K562 (cell line): ENCODE results near the gene EEF1A2. TPM values are rescaled to one million over a fixed set of nuclear protein-coding genes. Genes with fewer than 3 reads are reported as not detected.

Experiments used
- ATAC-seq: fragments of 200-7000 bp; cut with Tn5 transposase; 3 replicates; pipeline ENCODE4 v1.9.1; 2020; ENCODE audit warnings: moderate library complexity
- BruUV-seq: library from RNA; stranded (reverse); fragments of 400-500 nt; replicated peaks from 2 replicates; lab custom pipeline; 2021; lab: Mats Ljungman, UMichigan
- CTCF ChIA-PET: fragments of 300-600 bp; formaldehyde crosslinking; extraction: SDS; loops from one replicate; lab custom pipeline; 2021; ENCODE audit warnings: low intra/inter-chr PET ratio; lab: Yijun Ruan, JAX
- POLR2A ChIA-PET: fragments of 300-600, 350-650 bp; sonication (Branson Sonifier 250); formaldehyde crosslinking; extraction: SDS; loops from one replicate; lab custom pipeline; 2021; ENCODE audit warnings: antibody characterized with exemption, inconsistent platforms; lab: Yijun Ruan, JAX
- DNase-seq, 4 experiments: peaks; one replicate each; pipeline versions ENCODE4 v3.0.0 to v3.0.0-alpha.2; 2011 to 2018; ENCODE audit warnings: low spot score in 3 of 4, mixed read lengths in 3 of 4; ENCODE audit errors: extremely low read depth in 1 of 4
- FAIRE-seq: peaks from 2 replicates; lab custom pipeline; 2011; peaks lifted over from hg19 to GRCh38; lab: Jason Lieb, UNC
- H2AFZ ChIP-seq: 2 replicates; pipeline ENCODE4 v1.6.0; 2011; ENCODE audit warnings: low read depth, low read length, control low read depth, inconsistent platforms
- H3K27ac ChIP-seq: fragments of 200-600 bp; 3 replicates; pipeline ENCODE4 v1.8.0; 2011; ENCODE audit warnings: low read depth, mild to moderate bottlenecking, control low read depth, inconsistent platforms, low read length, moderate library complexity, mixed read lengths; ENCODE audit errors: extremely low read depth
- H3K27me3 ChIP-seq, 2 experiments: fragments of 300-600 bp in 1 of 2; 2 replicates in 1 of 2; 3 replicates in 1 of 2; pipeline versions ENCODE4 v1.6.0 to v1.8.0; 2011; ENCODE audit warnings: inconsistent platforms in 2 of 2, low read length in 2 of 2, mild to moderate bottlenecking in 1 of 2, mixed read lengths in 1 of 2, moderate library complexity in 1 of 2; ENCODE audit not compliant: control insufficient read depth in 2 of 2, insufficient read depth in 2 of 2
- H3K36me3 ChIP-seq: fragments of 300-600 bp; 3 replicates; pipeline ENCODE4 v1.8.0; 2011; ENCODE audit warnings: mild to moderate bottlenecking, low read length, inconsistent platforms; ENCODE audit not compliant: control insufficient read depth, insufficient read depth
- H3K4me1 ChIP-seq, 2 experiments: fragments of 200-600 bp in 1 of 2; replicated peaks in 1 of 2; 2 replicates in 1 of 2; 3 replicates in 1 of 2; pipeline versions ENCODE4 v1.5.1 to v1.8.0; 2011; ENCODE audit warnings: inconsistent platforms in 2 of 2, low read length in 2 of 2, mild to moderate bottlenecking in 1 of 2, mixed read lengths in 1 of 2, moderate library complexity in 1 of 2; ENCODE audit not compliant: control insufficient read depth in 2 of 2, insufficient read depth in 2 of 2
- H3K4me2 ChIP-seq: 2 replicates; pipeline ENCODE4 v1.6.1; 2011; ENCODE audit warnings: low read length, control low read depth, inconsistent platforms, mixed read lengths; ENCODE audit not compliant: insufficient read depth
- H3K4me3 ChIP-seq: fragments of 200-600 bp; sonication (generic), shearing (Covaris generic); 2 replicates; pipeline ENCODE4 v1.5.1; 2016; ENCODE audit warnings: control low read depth, inconsistent platforms
- H3K79me2 ChIP-seq: fragments of 200-600 bp; 3 replicates; pipeline ENCODE4 v1.8.0; 2011; ENCODE audit warnings: low read length, inconsistent platforms; ENCODE audit not compliant: control insufficient read depth, insufficient read depth
- H3K9ac ChIP-seq, 2 experiments: 2 replicates each; pipeline versions ENCODE4 v1.6.0 to v1.6.1; 2011; ENCODE audit warnings: low read depth in 2 of 2, low read length in 2 of 2, control low read depth in 1 of 2, inconsistent platforms in 1 of 2, mild to moderate bottlenecking in 1 of 2, mixed read lengths in 1 of 2; ENCODE audit not compliant: insufficient read depth in 1 of 2
- H3K9me1 ChIP-seq: one replicate; pipeline ENCODE4 v1.6.0; 2011; ENCODE audit warnings: inconsistent platforms, mild to moderate bottlenecking, low read length, moderate library complexity; ENCODE audit not compliant: control insufficient read depth, insufficient read depth
- H3K9me3 ChIP-seq: replicated peaks from 2 replicates; pipeline ENCODE4 v1.5.1; 2011; ENCODE audit warnings: low read depth, low read length, inconsistent platforms; ENCODE audit not compliant: control insufficient read depth, insufficient read depth
- H4K20me1 ChIP-seq: replicated peaks from 2 replicates; pipeline ENCODE4 v1.6.1; 2011; ENCODE audit warnings: low read length, inconsistent platforms, mixed read lengths; ENCODE audit not compliant: control insufficient read depth, insufficient read depth
- ADNP ChIP-seq: fragments of 200-800 bp; sonication (Bioruptor generic); IDR thresholded peaks from 2 replicates; pipeline ENCODE4 v1.6.1; 2016; ENCODE audit warnings: missing genetic modification characterization, missing compliant biosample characterization
- CBX2 ChIP-seq: fragments of 200-600 bp; sonication (generic); IDR thresholded peaks from one replicate; pipeline ENCODE4 v1.6.1; 2012; ENCODE audit warnings: mild to moderate bottlenecking, low read length, inconsistent platforms; ENCODE audit not compliant: insufficient read depth, poor library complexity, severe bottlenecking
- CSDE1 ChIP-seq, 2 experiments: fragments of 450-650 bp; IDR thresholded peaks; 2 replicates each; pipeline ENCODE4 v1.6.1; 2016; ENCODE audit warnings: mild to moderate bottlenecking in 1 of 2
- DIDO1 ChIP-seq: fragments of 450-650 bp; IDR thresholded peaks from 2 replicates; pipeline ENCODE4 v1.6.1; 2016; ENCODE audit warnings: low read depth, missing biosample characterization, missing genetic modification characterization
- ETS2 ChIP-seq: IDR thresholded peaks from 2 replicates; pipeline ENCODE4 v1.6.1; 2016; ENCODE audit warnings: borderline replicate concordance, missing genetic modification characterization, mild to moderate bottlenecking, moderate library complexity, missing compliant biosample characterization; ENCODE audit not compliant: poor library complexity, severe bottlenecking
- HDAC8 ChIP-seq: fragments of 450-650 bp; IDR thresholded peaks from 2 replicates; pipeline ENCODE4 v1.6.1; 2016; ENCODE audit warnings: mild to moderate bottlenecking, missing genetic modification characterization, moderate library complexity, missing compliant biosample characterization
- HNRNPL ChIP-seq: fragments of 200-400 bp; formaldehyde crosslinking; IDR thresholded peaks from 2 replicates; pipeline ENCODE4 v1.6.1; 2017; ENCODE audit warnings: low read depth, mild to moderate bottlenecking, low read length
- PCBP1 ChIP-seq: fragments of 200-400 bp; formaldehyde crosslinking; IDR thresholded peaks from 2 replicates; pipeline ENCODE4 v1.6.1; 2018; ENCODE audit warnings: mild to moderate bottlenecking, low read depth, low read length; ENCODE audit not compliant: poor library complexity, severe bottlenecking
- PHB ChIP-seq: fragments of 250-450 bp; sonication (Bioruptor Pico); IDR thresholded peaks from 2 replicates; pipeline ENCODE4 v1.5.0; 2021
- ZBTB43 ChIP-seq: sonication (generic); formaldehyde crosslinking; IDR thresholded peaks from 2 replicates; pipeline ENCODE4 v1.8.0; 2023; ENCODE audit warnings: mild to moderate bottlenecking, missing genetic modification reagents
- ZFP36 ChIP-seq: fragments of 150-350 bp; IDR thresholded peaks from 2 replicates; pipeline ENCODE4 v1.6.1; 2018; ENCODE audit warnings: low read length, low read depth; ENCODE audit not compliant: partially characterized antibody
- ZKSCAN3 ChIP-seq: fragments of 250-450 bp; sonication (Bioruptor Pico); IDR thresholded peaks from 2 replicates; pipeline ENCODE4 v1.4.0; 2020
- ZNF121 ChIP-seq: sonication (generic); formaldehyde crosslinking; conservative IDR thresholded peaks from 2 replicates; pipeline ENCODE4 v1.8.0; 2022; ENCODE audit warnings: missing genetic modification reagents
- ZNF224 ChIP-seq: sonication (generic); formaldehyde crosslinking; IDR thresholded peaks from 2 replicates; pipeline ENCODE4 v1.8.0; 2022; ENCODE audit warnings: mild to moderate bottlenecking, missing genetic modification reagents
- ZSCAN29 ChIP-seq: fragments of 450-650 bp; IDR thresholded peaks from 2 replicates; pipeline ENCODE4 v1.6.1; 2017
- WGBS: fragments of 100-300 bp; shearing (Covaris generic); methylation state at CpG from one replicate; pipeline ENCODE4 v1.1.6; 2016; ENCODE audit warnings: low coverage, mixed read lengths; ENCODE audit not compliant: insufficient coverage; ENCODE audit errors: missing lambda C conversion rate; 5-methylcytosine and 5-hydroxymethylcytosine counted together
- in situ Hi-C: fragments of 300-500 bp; cut with MboI; formaldehyde crosslinking; loops from 4 replicates; pipeline ENCODE4 v1.15.0; 2018; ENCODE audit warnings: inconsistent platforms, mixed read lengths
- intact Hi-C: fragments of 100-400 bp; cut with micrococcal nuclease; formaldehyde crosslinking; loops from 2 replicates; pipeline ENCODE4 v1.14.2; 2022
- polyA plus RNA-seq, 8 experiments: library from polyadenylated mRNA; depleted of rRNA in 4 of 8; stranded (reverse) in 5 of 8; unstranded in 3 of 8; fragments of >200 nt; fragmentation: Nextera tagmentation in 2 of 8; fragmentation: Illumina TruSeq in 1 of 8; extraction: Ambion mirVana in 2 of 8; extraction: Trizol in 1 of 8; gene quantifications; 2 replicates each; pipeline versions ENCODE4 v1.2.1 to v1.2.3, GENCODE V29; 2011 to 2014; ENCODE audit warnings: inconsistent platforms in 1 of 8, missing spikeins in 1 of 8
- total RNA-seq, 7 experiments: library from RNA; depleted of rRNA in 6 of 7; stranded (reverse); fragments of >200 nt in 6 of 7; fragmentation: Illumina TruSeq in 2 of 7; extraction: Trizol in 2 of 7; gene quantifications; 2 replicates each; pipeline versions ENCODE4 v1.2.1 to v1.2.3, GENCODE V29; 2011 to 2021; ENCODE audit warnings: low replicate concordance in 1 of 7
- TF ChIP-seq, protein P1 (sequence below): sonication (generic); IDR thresholded peaks from 2 replicates; pipeline ENCODE4 v1.6.1; 2016

EEF1A2 gene
- total and polyA plus RNA-seq, 9 of the 15 experiments (the other 6 are each of a cell fraction or from before 2014, with no cell fraction given) = 0.04 to 29.6 (median 11.5) TPM

DNA sequence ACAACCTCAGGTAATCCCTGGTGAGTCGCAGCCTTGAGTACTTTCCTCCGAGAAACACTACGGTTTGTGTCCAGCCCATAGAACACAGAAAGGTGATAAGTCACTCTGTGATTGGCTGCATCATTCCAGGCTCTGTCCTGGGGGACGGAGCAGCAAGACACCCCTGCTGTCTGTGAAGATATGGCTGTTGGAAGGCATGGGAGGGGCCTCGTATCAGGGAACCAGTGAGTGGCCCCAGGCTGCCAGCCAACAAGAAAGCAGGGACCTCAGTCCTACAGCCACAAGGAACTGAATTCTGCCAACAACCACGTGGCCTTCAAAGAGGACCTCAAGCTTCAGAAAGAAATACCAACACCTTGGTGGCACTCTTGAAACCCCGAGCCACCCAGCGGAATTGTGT lies 6.4 kb upstream of the EEF1A2 start (continued):
- TF ChIP-seq, protein P1, sequence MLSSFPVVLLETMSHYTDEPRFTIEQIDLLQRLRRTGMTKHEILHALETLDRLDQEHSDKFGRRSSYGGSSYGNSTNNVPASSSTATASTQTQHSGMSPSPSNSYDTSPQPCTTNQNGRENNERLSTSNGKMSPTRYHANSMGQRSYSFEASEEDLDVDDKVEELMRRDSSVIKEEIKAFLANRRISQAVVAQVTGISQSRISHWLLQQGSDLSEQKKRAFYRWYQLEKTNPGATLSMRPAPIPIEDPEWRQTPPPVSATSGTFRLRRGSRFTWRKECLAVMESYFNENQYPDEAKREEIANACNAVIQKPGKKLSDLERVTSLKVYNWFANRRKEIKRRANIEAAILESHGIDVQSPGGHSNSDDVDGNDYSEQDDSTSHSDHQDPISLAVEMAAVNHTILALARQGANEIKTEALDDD = no peak
- TF ChIP-seq ADNP (tag) (no peak), HNRNPL (no peak), ZSCAN29 (no peak), PHB (CRISPR knock-in tag) (no peak), HDAC8 (tag) (no peak), ZKSCAN3 (no peak), CBX2 (no peak), ZFP36 (no peak), ZNF224 (no peak), DIDO1 (no peak), PCBP1 (no peak), ZNF121 (CRISPR knock-in tag) (no peak)

DNA sequence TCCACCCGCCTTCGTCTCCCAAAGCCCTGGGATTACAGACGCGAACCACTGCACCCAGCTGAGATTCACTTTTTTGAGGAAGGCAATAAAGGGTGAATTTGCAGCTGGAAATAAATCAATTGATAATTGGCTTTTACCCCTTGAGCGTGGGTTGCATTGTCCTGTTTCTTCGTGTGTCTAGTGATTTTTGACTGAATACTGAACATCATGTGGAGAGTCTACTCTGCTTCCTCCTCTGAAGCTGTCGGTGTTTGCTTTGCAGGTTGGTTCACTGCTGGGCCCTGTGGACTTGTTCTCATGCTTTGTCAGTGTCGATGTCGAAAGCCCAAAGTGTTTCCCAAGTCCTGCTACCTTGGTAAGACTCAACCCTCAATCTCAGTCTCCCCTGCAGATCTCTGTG lies 5.8 kb upstream of the EEF1A2 start:
- intact Hi-C loops = no loop called here
- Histone ChIP-seq H2AFZ (no peak overlapping the region), H4K20me1 (no peaks in the 10 kb centered on the region), H3K9ac (no peak overlapping the region), H3K27me3 (peaks cover 18 to 36% of the 10 kb centered on the region in 2 experiments; a peak in 4 of 5 replicates), H3K79me2 (no peaks in the 10 kb centered on the region), H3K9me3 (peaks cover 6% of the 10 kb centered on the region), H3K27ac (no peak overlapping the region), H3K4me3 (no peak overlapping the region), H3K36me3 (no peaks in the 10 kb centered on the region), H3K4me1 (peaks cover 0 to 48% of the 10 kb centered on the region in 2 experiments; a peak in 4 of 5 replicates), H3K9me1 (no peaks in the 10 kb centered on the region), H3K4me2 (no peak overlapping the region)
- ChIA-PET CTCF (no interaction called here), POLR2A (interaction anchor here (0.6 to 2.5 kb wide), 3 partner anchors 16 to 18 kb away, joined by 4 to 7 read pairs (median 4); partner anchors contain the start of gene PPDPF)
- FAIRE-seq (no peak), ATAC-seq (no peak), DNase-seq (no peak)
- BruUV-seq = no TSS peak
- in situ Hi-C loops = no loop called here
- TF ChIP-seq ETS2 (tag) = no peak
- no peak for TF ChIP-seq CSDE1 (IDR thresholded peaks at IDR 0.05)
- TF ChIP-seq ZBTB43 (CRISPR knock-in tag) = no peak
- WGBS = 27% methylated on average over 9 of the region's 9 CpGs
